ENCODE data around the gene LRP11. TPM values are rescaled to one million over a fixed set of nuclear protein-coding genes. Genes with fewer than 3 reads are reported as not detected.
A peak's percentile ranks its signal among the peaks of the same experiment; 100 is the strongest.
"Not testable (repeated sequence)": the region's sequence is repeated elsewhere in the genome, so short reads cannot be mapped to it uniquely, and the experiment has no call there.

The LRP11 gene
- total RNA-seq, 3 donors from 2014 or later: 16.2 to 27.2 (median 26.1) TPM

- H3K4me1 ChIP-seq (ENCODE audit: low read depth): peaks cover 10% of the 10 kb centered on the region
- intact Hi-C loops (cut with DNase I, micrococcal nuclease): no loop called here
- H3K9me3 ChIP-seq: no peaks in the 10 kb centered on the region
- ATAC-seq (no peak), DNase-seq (no peak)
- H3K36me3 ChIP-seq (ENCODE audit: low read depth): peaks cover 5% of the 10 kb centered on the region
- TF ChIP-seq, protein P1, sequence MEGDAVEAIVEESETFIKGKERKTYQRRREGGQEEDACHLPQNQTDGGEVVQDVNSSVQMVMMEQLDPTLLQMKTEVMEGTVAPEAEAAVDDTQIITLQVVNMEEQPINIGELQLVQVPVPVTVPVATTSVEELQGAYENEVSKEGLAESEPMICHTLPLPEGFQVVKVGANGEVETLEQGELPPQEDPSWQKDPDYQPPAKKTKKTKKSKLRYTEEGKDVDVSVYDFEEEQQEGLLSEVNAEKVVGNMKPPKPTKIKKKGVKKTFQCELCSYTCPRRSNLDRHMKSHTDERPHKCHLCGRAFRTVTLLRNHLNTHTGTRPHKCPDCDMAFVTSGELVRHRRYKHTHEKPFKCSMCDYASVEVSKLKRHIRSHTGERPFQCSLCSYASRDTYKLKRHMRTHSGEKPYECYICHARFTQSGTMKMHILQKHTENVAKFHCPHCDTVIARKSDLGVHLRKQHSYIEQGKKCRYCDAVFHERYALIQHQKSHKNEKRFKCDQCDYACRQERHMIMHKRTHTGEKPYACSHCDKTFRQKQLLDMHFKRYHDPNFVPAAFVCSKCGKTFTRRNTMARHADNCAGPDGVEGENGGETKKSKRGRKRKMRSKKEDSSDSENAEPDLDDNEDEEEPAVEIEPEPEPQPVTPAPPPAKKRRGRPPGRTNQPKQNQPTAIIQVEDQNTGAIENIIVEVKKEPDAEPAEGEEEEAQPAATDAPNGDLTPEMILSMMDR (IDR thresholded peaks at IDR 0.05): no peak
- H3K4me3 ChIP-seq: no peak overlapping the region
These were observed 18.6 kb downstream of the LRP11 start for GRCh38 chr6:149845549-149845948.

- H3K36me3 ChIP-seq (ENCODE audit: low read depth): peaks cover 5% of the 10 kb centered on the region
- intact Hi-C loops (cut with DNase I, micrococcal nuclease): loop anchor here in 1 of 2 donors (5.0 kb wide), 1 partner anchor 83 kb away; no protein-coding TSS in a partner anchor
- H3K4me1 ChIP-seq (ENCODE audit: low read depth): peaks cover 15% of the 10 kb centered on the region
- no peak overlapping the region for H3K4me3 ChIP-seq
- ATAC-seq (no peak), DNase-seq (no peak)
- H3K9me3 ChIP-seq: no peaks in the 10 kb centered on the region
- TF ChIP-seq, protein P1 (IDR thresholded peaks at IDR 0.05): no peak
These were observed 19.7 kb downstream of the LRP11 start for GRCh38 chr6:149844480-149844879.

DNA sequence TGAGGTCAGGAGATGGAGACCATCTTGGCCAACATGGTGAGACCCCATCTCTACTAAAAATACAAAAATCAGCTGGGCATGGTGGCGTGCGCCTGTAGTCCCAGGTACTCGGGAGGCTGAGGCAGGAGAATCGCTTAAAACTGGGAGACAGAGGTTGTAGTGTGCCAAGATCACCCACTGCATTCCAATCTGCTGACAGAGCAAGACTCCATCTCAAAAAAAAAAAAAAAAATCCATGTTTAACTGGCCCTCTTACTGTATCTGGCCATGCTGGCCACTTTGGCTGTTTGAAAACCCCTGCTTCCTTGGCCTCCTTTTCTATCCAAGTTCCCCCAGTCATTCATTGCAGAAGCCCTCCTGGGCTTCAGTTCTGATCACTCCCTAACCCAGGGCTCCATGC, 20.1 kb downstream of the LRP11 start:
- ATAC-seq; H3K4me3 ChIP-seq; DNase-seq; H3K9me3 ChIP-seq; H3K36me3 ChIP-seq (ENCODE audit: low read depth): not testable (repeated sequence)
- intact Hi-C loops (cut with DNase I, micrococcal nuclease): loop anchor here in 1 of 2 donors (5.0 kb wide), 1 partner anchor 83 kb away; no protein-coding TSS in a partner anchor
- H3K4me1 ChIP-seq (ENCODE audit: low read depth): peaks cover 15% of the 10 kb centered on the region

- no peak for ATAC-seq
- intact Hi-C loops (cut with DNase I, micrococcal nuclease): loop anchor here in 1 of 2 donors (5.0 kb wide), 1 partner anchor 84 kb away; no protein-coding TSS in a partner anchor
- Histone ChIP-seq H3K36me3 (ENCODE audit: low read depth) (peaks cover 5% of the 10 kb centered on the region), H3K4me3 (no peak overlapping the region), H3K9me3 (no peaks in the 10 kb centered on the region), H3K4me1 (ENCODE audit: low read depth) (peaks cover 15% of the 10 kb centered on the region)
- TF ChIP-seq, protein P1 (IDR thresholded peaks at IDR 0.05): no peak
- no peak for DNase-seq
These were observed 21.0 kb downstream of the LRP11 start for GRCh38 chr6:149843051-149843633.

DNA sequence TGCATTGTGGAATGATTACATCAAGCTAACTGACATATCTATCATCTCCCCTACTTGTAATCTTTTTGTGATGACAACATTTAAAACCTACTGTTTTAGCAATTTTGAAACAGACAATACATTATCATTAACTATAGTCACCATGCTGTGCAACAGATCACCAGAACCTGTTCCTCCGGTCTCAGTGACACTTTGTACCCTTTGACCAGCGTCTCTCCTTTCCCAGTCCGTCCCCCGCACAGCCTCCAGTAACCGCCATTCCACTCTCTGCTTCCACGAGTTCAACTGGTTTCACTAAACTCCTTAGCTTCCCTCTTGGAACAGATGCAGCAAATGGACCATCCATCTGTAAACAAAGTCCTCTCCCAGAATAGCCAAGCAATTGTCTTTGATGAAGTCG, 21.8 kb downstream of the LRP11 start:
- intact Hi-C loops (cut with DNase I, micrococcal nuclease): loop anchor here in 1 of 2 donors (5.0 kb wide), 1 partner anchor 85 kb away; no protein-coding TSS in a partner anchor
- no peak for DNase-seq
- H3K4me3 ChIP-seq: no peak overlapping the region
- peaks cover 5% of the 10 kb centered on the region for H3K36me3 ChIP-seq (ENCODE audit: low read depth)
- no peak for ATAC-seq
- H3K4me1 ChIP-seq (ENCODE audit: low read depth): peaks cover 15% of the 10 kb centered on the region
- H3K9me3 ChIP-seq: no peaks in the 10 kb centered on the region
- TF ChIP-seq, protein P1 (IDR thresholded peaks at IDR 0.05): no peak

DNA sequence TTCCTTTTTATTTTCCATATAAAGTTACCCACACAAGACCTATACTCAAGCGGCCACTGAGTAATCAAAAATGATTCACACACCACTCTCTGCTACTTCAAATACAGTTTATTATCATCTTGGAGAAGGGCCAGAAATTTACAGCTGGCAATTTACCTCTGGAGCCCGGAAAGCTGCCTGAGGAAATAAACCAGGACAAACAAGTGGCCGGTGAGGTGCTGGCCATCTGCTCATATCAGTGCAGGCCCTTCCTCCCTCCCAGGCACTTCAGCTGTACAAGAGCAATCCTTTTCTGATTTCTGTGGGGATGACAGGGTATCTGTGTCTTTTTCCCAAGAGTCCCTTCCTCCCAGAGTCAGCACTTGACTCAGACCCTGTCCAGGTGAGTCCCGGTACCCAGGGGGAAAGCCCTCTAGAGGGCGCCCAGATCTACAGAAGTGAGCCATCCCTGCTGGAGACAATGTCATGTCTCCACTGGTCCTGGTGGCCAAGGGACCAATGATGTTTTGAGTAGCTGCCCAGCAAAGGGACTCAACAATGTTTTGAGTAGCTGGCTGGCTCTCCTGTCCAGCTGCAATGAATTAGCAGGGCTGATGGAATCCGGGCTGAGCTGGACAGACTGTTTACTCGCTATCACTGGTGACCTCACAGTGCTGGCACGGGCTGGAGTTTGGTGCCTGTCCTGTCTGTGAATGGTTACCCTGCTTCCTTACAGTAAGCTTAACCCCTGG, 23.6 kb downstream of the LRP11 start:
- no peaks in the 10 kb centered on the region for H3K9me3 ChIP-seq
- H3K4me1 ChIP-seq (ENCODE audit: low read depth): peaks cover 13% of the 10 kb centered on the region
- intact Hi-C loops (cut with DNase I, micrococcal nuclease): loop anchor here in 1 of 2 donors (5.0 kb wide), 1 partner anchor 87 kb away; no protein-coding TSS in a partner anchor
- H3K4me3 ChIP-seq: no peak overlapping the region
- ATAC-seq (peak; percentile 92), DNase-seq (peak; percentile 70 to 90 (median 78))
- H3K36me3 ChIP-seq (ENCODE audit: low read depth): peaks cover 5% of the 10 kb centered on the region
- TF ChIP-seq, protein P1 (IDR thresholded peaks at IDR 0.05): peak; percentile 34

All from mucosa of descending colon (tissue), 3 donors.